Fibroblast of gingiva (primary cell): ENCODE data around the gene MRPL28.
"Not testable (repeated sequence)": the region's sequence is repeated elsewhere in the genome, so short reads cannot be mapped to it uniquely, and the experiment has no call there.

Experiments used
- DNase-seq: peaks from one replicate; pipeline ENCODE4 v3.0.0-alpha.2; 2011; ENCODE audit warnings: low read depth

Gene MRPL28

GRCh38 chr16:370443-370842, at the start of gene MRPL28:
TSS of gene MRPL28 (minus strand) at chr16:370538. CDS start at chr16:370218, 320 bp downstream.
- peak; percentile 96 for DNase-seq

- not testable (repeated sequence) for DNase-seq
Measured at GRCh38 chr16:415170-415498, 44.8 kb upstream of the MRPL28 start.

- DNase-seq, result no peak
Measured at GRCh38 chr16:414395-415169, 44.2 kb upstream of the MRPL28 start.

- DNase-seq, result no peak
Measured at GRCh38 chr16:411576-412265, 41.4 kb upstream of the MRPL28 start.

- DNase-seq, result no peak
Measured at GRCh38 chr16:410516-411178, 40.3 kb upstream of the MRPL28 start.

- no peak for DNase-seq
Measured at GRCh38 chr16:407253-407652, 36.9 kb upstream of the MRPL28 start.

GRCh38 chr16:405548-406506, 35.5 kb upstream of the MRPL28 start:
- DNase-seq, result no peak

- DNase-seq, result no peak
Measured at GRCh38 chr16:404971-405486, 34.7 kb upstream of the MRPL28 start.

- DNase-seq, result peak; percentile 84
Measured at GRCh38 chr16:401468-402348, 31.4 kb upstream of the MRPL28 start, which contains the start of gene DECR2. TSS of gene DECR2 (plus strand) at chr16:401885. CDS start at chr16:401964, 79 bp downstream.

- DNase-seq, result no peak
Measured at GRCh38 chr16:400061-400591, 29.8 kb upstream of the MRPL28 start.

GRCh38 chr16:399340-400019, 29.1 kb upstream of the MRPL28 start:
- DNase-seq, result no peak

- DNase-seq, result no peak
Measured at GRCh38 chr16:398561-399339, 28.4 kb upstream of the MRPL28 start.

- DNase-seq, result peak; percentile 79
Measured at GRCh38 chr16:397736-398332, 27.5 kb upstream of the MRPL28 start.

- no peak for DNase-seq
Measured at GRCh38 chr16:397135-397661, 26.9 kb upstream of the MRPL28 start, which contains the start of gene NME4. TSS of gene NME4 (plus strand) at chr16:397199. CDS start at chr16:397223, 24 bp downstream.

GRCh38 chr16:396605-397004, 26.3 kb upstream of the MRPL28 start:
- DNase-seq, result no peak

- DNase-seq, result no peak
Measured at GRCh38 chr16:396199-396598, 25.9 kb upstream of the MRPL28 start.

- DNase-seq, result no peak
Measured at GRCh38 chr16:392450-393030, 22.2 kb upstream of the MRPL28 start.

GRCh38 chr16:391885-392335, 21.6 kb upstream of the MRPL28 start:
- peak; percentile 50 for DNase-seq
